ENCODE data around the gene RPL14.
A peak's percentile ranks its signal among the peaks of the same experiment; 100 is the strongest.

Gene RPL14

GRCh38 chr3:40463579-40463978 is 6.4 kb downstream of the RPL14 start:
- no peak for DNase-seq

GRCh38 chr3:40464339-40465110 is 7.4 kb downstream of the RPL14 start:
- no peak for DNase-seq

GRCh38 chr3:40465111-40465407 is 7.9 kb downstream of the RPL14 start:
- DNase-seq, result no peak

GRCh38 chr3:40465456-40465855 is 8.3 kb downstream of the RPL14 start:
- DNase-seq, result no peak

GRCh38 chr3:40468018-40468417 is 10.9 kb downstream of the RPL14 start:
- DNase-seq, result no peak

GRCh38 chr3:40470701-40471100 is 13.6 kb downstream of the RPL14 start:
- no peak for DNase-seq

- DNase-seq, result no peak
Observed at GRCh38 chr3:40476478-40477470, 19.6 kb downstream of the RPL14 start, which contains the start of gene ZNF619. ZNF619 (plus strand) TSS chr3:40477122; CDS start chr3:40477980, 858 bp downstream.

GRCh38 chr3:40477666-40478065 is 20.5 kb downstream of the RPL14 start:
- DNase-seq, result no peak

GRCh38 chr3:40487172-40487571 is 30.0 kb downstream of the RPL14 start:
- no peak for DNase-seq

GRCh38 chr3:40490916-40491315 is 33.8 kb downstream of the RPL14 start:
- DNase-seq, result no peak

- no peak for DNase-seq
Observed at GRCh38 chr3:40494698-40495097, 37.6 kb downstream of the RPL14 start.

- DNase-seq, result no peak
Observed at GRCh38 chr3:40497288-40497687, 40.1 kb downstream of the RPL14 start.

GRCh38 chr3:40499952-40500351 is 42.8 kb downstream of the RPL14 start:
- DNase-seq, result no peak

- no peak for DNase-seq
Observed at GRCh38 chr3:40502034-40502433, 44.9 kb downstream of the RPL14 start.

GRCh38 chr3:40504636-40505430 is 47.7 kb downstream of the RPL14 start:
- DNase-seq, result no peak

- peak; percentile 26 for DNase-seq
Observed at GRCh38 chr3:40505599-40506462, 48.7 kb downstream of the RPL14 start, which contains the start of gene ZNF620. ZNF620 (plus strand) TSS chr3:40506039; CDS start chr3:40506353, 314 bp downstream.

- DNase-seq, result no peak
Observed at GRCh38 chr3:40511031-40511718, 54.0 kb downstream of the RPL14 start.

- DNase-seq, result no peak
Observed at GRCh38 chr3:40516201-40516600, 59.1 kb downstream of the RPL14 start.

GRCh38 chr3:40518067-40518466 is 60.9 kb downstream of the RPL14 start:
- DNase-seq, result no peak
